ENCODE results near the gene PRAC1. TPM values are rescaled to one million over a fixed set of nuclear protein-coding genes. Genes with fewer than 3 reads are reported as not detected.

Gene PRAC1
- total and polyA plus RNA-seq, 10 of the 15 experiments (the other 5 are each of a cell fraction or from before 2014, with no cell fraction given) = not detected

GRCh38 chr17:48753794-48754499 is 31.6 kb upstream of the PRAC1 start:
- intact Hi-C loops (cut with micrococcal nuclease; ENCODE audit: unreplicated experiment) = no loop called here

More at GRCh38 chr17:48753794-48754499, 31.6 kb upstream of the PRAC1 start:
- Histone ChIP-seq H4K20me1 (ENCODE audit: control insufficient read depth, insufficient read depth) (peaks cover 2% of the 10 kb centered on the region; the same call in 1 of the 2 replicates), H3K27ac (ENCODE audit: control insufficient read depth, insufficient read depth) (no peak overlapping the region), H3K9me3 (replicated peaks; ENCODE audit: control insufficient read depth, insufficient read depth, low read length) (no peaks in the 10 kb centered on the region), H3K79me2 (ENCODE audit: control insufficient read depth, insufficient read depth, low read length) (no peaks in the 10 kb centered on the region), H3K36me3 (ENCODE audit: control insufficient read depth in 2 of 2, insufficient read depth in 2 of 2, low read length in 1 of 2) (no peaks in the 10 kb centered on the region), H3K4me2 (ENCODE audit: control insufficient read depth, insufficient read depth) (no peak overlapping the region), H2AFZ (ENCODE audit: control insufficient read depth, low read depth, low read length) (no peak overlapping the region), H3K4me3 (no peak overlapping the region), H3K9ac (ENCODE audit: control insufficient read depth, insufficient read depth, low read length) (no peak overlapping the region), H3K27me3 (replicated peaks in 1 of 2; ENCODE audit: control insufficient read depth in 2 of 2, insufficient read depth in 2 of 2, low read length in 1 of 2) (peaks cover 30 to 42% of the 10 kb centered on the region in 2 experiments), H3K4me1 (ENCODE audit: control insufficient read depth, insufficient read depth, low read length) (no peaks in the 10 kb centered on the region)
- ChIA-PET SMC1A (ENCODE audit: uncharacterized antibody, unreplicated experiment) (no interaction called here), CTCF (no interaction called here), POLR2A (no interaction called here), RAD21 (ENCODE audit: unreplicated experiment) (no interaction called here)
- FAIRE-seq = no peak
- in situ Hi-C loops (cut with MboI) = no loop called here
- DNase-seq (ENCODE audit: low read depth, low spot score) = no peak
- no peak for ATAC-seq
- WGBS (ENCODE audit: insufficient coverage, insufficient replicate concordance, low lambda C conversion rate, missing lambda C conversion rate) = 11% methylated on average over 22 of the region's 22 CpGs
- TF ChIP-seq EZH2 (IDR thresholded peaks at IDR 0.05; ENCODE audit: borderline replicate concordance, control insufficient read depth, low read depth, low read length) = 0 out of 2 replicates have a peak, but pooled peaks have one; percentile 54
- TF ChIP-seq BCLAF1 (IDR thresholded peaks at IDR 0.05) = no peak
- TF ChIP-seq, protein P1, sequence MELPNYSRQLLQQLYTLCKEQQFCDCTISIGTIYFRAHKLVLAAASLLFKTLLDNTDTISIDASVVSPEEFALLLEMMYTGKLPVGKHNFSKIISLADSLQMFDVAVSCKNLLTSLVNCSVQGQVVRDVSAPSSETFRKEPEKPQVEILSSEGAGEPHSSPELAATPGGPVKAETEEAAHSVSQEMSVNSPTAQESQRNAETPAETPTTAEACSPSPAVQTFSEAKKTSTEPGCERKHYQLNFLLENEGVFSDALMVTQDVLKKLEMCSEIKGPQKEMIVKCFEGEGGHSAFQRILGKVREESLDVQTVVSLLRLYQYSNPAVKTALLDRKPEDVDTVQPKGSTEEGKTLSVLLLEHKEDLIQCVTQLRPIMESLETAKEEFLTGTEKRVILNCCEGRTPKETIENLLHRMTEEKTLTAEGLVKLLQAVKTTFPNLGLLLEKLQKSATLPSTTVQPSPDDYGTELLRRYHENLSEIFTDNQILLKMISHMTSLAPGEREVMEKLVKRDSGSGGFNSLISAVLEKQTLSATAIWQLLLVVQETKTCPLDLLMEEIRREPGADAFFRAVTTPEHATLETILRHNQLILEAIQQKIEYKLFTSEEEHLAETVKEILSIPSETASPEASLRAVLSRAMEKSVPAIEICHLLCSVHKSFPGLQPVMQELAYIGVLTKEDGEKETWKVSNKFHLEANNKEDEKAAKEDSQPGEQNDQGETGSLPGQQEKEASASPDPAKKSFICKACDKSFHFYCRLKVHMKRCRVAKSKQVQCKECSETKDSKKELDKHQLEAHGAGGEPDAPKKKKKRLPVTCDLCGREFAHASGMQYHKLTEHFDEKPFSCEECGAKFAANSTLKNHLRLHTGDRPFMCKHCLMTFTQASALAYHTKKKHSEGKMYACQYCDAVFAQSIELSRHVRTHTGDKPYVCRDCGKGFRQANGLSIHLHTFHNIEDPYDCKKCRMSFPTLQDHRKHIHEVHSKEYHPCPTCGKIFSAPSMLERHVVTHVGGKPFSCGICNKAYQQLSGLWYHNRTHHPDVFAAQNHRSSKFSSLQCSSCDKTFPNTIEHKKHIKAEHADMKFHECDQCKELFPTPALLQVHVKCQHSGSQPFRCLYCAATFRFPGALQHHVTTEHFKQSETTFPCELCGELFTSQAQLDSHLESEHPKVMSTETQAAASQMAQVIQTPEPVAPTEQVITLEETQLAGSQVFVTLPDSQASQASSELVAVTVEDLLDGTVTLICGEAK (IDR thresholded peaks at IDR 0.05; ENCODE audit: borderline replicate concordance) = no peak
- TF ChIP-seq KLF5 (IDR thresholded peaks at IDR 0.05; ENCODE audit: partially characterized antibody) = no peak
- no peak for TF ChIP-seq RELA (IDR thresholded peaks at IDR 0.05; ENCODE audit: borderline replicate concordance, partially characterized antibody)
- TF ChIP-seq, protein P2, sequence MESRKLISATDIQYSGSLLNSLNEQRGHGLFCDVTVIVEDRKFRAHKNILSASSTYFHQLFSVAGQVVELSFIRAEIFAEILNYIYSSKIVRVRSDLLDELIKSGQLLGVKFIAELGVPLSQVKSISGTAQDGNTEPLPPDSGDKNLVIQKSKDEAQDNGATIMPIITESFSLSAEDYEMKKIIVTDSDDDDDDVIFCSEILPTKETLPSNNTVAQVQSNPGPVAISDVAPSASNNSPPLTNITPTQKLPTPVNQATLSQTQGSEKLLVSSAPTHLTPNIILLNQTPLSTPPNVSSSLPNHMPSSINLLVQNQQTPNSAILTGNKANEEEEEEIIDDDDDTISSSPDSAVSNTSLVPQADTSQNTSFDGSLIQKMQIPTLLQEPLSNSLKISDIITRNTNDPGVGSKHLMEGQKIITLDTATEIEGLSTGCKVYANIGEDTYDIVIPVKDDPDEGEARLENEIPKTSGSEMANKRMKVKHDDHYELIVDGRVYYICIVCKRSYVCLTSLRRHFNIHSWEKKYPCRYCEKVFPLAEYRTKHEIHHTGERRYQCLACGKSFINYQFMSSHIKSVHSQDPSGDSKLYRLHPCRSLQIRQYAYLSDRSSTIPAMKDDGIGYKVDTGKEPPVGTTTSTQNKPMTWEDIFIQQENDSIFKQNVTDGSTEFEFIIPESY (IDR thresholded peaks at IDR 0.05) = no peak
- BruUV-seq (replicated peaks) = no TSS peak

Data from GM12878 (cell line).